ENCODE results near the gene NUSAP1.
"Not testable (repeated sequence)": the region's sequence is repeated elsewhere in the genome, so short reads cannot be mapped to it uniquely, and the experiment has no call there.

The NUSAP1 gene

GRCh38 chr15:41332194-41333025, at the start of gene NUSAP1, which contains the start of gene OIP5:
Gene NUSAP1 (plus strand): TSS chr15:41332881. CDS start chr15:41332958, 77 bp downstream.
Gene OIP5 (minus strand): TSS chr15:41332591. CDS start chr15:41332561, 30 bp downstream.
- peak; percentile 99 for DNase-seq

- not testable (repeated sequence) for DNase-seq
These were observed 49.6 kb upstream of the NUSAP1 start for GRCh38 chr15:41282980-41283652.

- DNase-seq: peak; percentile 97
These were observed 48.8 kb upstream of the NUSAP1 start for GRCh38 chr15:41283653-41284426.

GRCh38 chr15:41284427-41285177, 48.1 kb upstream of the NUSAP1 start:
- DNase-seq: no peak

GRCh38 chr15:41285285-41285684, 47.4 kb upstream of the NUSAP1 start:
- no peak for DNase-seq

GRCh38 chr15:41286665-41287333, 45.9 kb upstream of the NUSAP1 start:
- DNase-seq: no peak

GRCh38 chr15:41288464-41288863, 44.2 kb upstream of the NUSAP1 start:
- DNase-seq: no peak

GRCh38 chr15:41289953-41290352, 42.7 kb upstream of the NUSAP1 start:
- no peak for DNase-seq

GRCh38 chr15:41291065-41291631, 41.5 kb upstream of the NUSAP1 start:
- peak; percentile 35 for DNase-seq

- DNase-seq: no peak
These were observed 40.2 kb upstream of the NUSAP1 start for GRCh38 chr15:41292521-41292920.

GRCh38 chr15:41301139-41301538, 31.5 kb upstream of the NUSAP1 start:
- DNase-seq: not testable (repeated sequence)

- no peak for DNase-seq
These were observed 31.1 kb upstream of the NUSAP1 start for GRCh38 chr15:41301587-41301986.

- no peak for DNase-seq
These were observed 28.4 kb upstream of the NUSAP1 start for GRCh38 chr15:41304149-41304770.

GRCh38 chr15:41307679-41308078, 25.0 kb upstream of the NUSAP1 start:
- no peak for DNase-seq

- DNase-seq: no peak
These were observed 23.3 kb upstream of the NUSAP1 start for GRCh38 chr15:41309226-41309905.

- DNase-seq: not testable (repeated sequence)
These were observed 11.8 kb upstream of the NUSAP1 start for GRCh38 chr15:41320805-41321330.

GRCh38 chr15:41323611-41324010, 9.1 kb upstream of the NUSAP1 start:
- DNase-seq: no peak

GRCh38 chr15:41331281-41331680, 1.4 kb upstream of the NUSAP1 start:
- no peak for DNase-seq

- DNase-seq: no peak
These were observed 868 bp upstream of the NUSAP1 start for GRCh38 chr15:41331833-41332193.

- DNase-seq: no peak
These were observed 413 bp downstream of the NUSAP1 start for GRCh38 chr15:41333026-41333562.
